ENCODE results near the gene RNF222. TPM values are rescaled to one million over a fixed set of nuclear protein-coding genes. Genes with fewer than 3 reads are reported as not detected.

Gene RNF222
- polyA plus RNA-seq, 1 donor (not counting 4 experiments of a cell fraction or from before 2014, with no cell fraction given) = 0.18 TPM

- TF ChIP-seq CTCF (optimal IDR thresholded peaks at IDR 0.05 in 1 of 3, IDR thresholded peaks at IDR 0.05 in 1 of 3, conservative IDR thresholded peaks at IDR 0.05 in 1 of 3; ENCODE audit: extremely low read depth in 1 of 3, insufficient read depth in 2 of 3, low read length in 3 of 3) (no peak), EZH2 (IDR thresholded peaks at IDR 0.05; ENCODE audit: low read length) (no peak)
- Histone ChIP-seq H3K27ac (ENCODE audit: control insufficient read depth, insufficient read depth, low read length) (peak overlapping the region; percentile 52), H3K36me3 (ENCODE audit: control insufficient read depth in 2 of 2, extremely low read depth in 1 of 2, insufficient read depth in 2 of 2, low read length in 2 of 2) (no peaks in the 10 kb centered on the region), H2AFZ (ENCODE audit: control insufficient read depth, low read length) (peak overlapping the region; percentile 40), H3K79me2 (ENCODE audit: control insufficient read depth, insufficient read depth, low read length) (no peaks in the 10 kb centered on the region), H3K4me1 (ENCODE audit: control insufficient read depth, extremely low read depth, insufficient read depth, low read length) (peaks cover 27% of the 10 kb centered on the region), H3K9me3 (ENCODE audit: control insufficient read depth, low read depth, low read length) (no peaks in the 10 kb centered on the region), H3K4me2 (ENCODE audit: control insufficient read depth, extremely low read depth, insufficient read depth, low read depth, low read length) (peak overlapping the region; percentile 54), H3K4me3 (ENCODE audit: control insufficient read depth in 2 of 3, extremely low read depth in 1 of 3, insufficient read depth in 2 of 3, low read depth in 1 of 3, low read length in 3 of 3) (no peak overlapping the region), H4K20me1 (ENCODE audit: control insufficient read depth, extremely low read depth, insufficient read depth, low read length) (no peaks in the 10 kb centered on the region), H3K9me1 (ENCODE audit: control insufficient read depth, extremely low read depth, insufficient read depth, low read length) (no peaks in the 10 kb centered on the region), H3K27me3 (ENCODE audit: control insufficient read depth, extremely low read depth, insufficient read depth, low read length) (no peaks in the 10 kb centered on the region), H3K9ac (ENCODE audit: control insufficient read depth, extremely low read depth, insufficient read depth, low read length) (peak overlapping the region; percentile 9)
- no peak for DNase-seq (ENCODE audit: low read depth, low spot score)
- FAIRE-seq = peak; percentile 9
- dilution Hi-C loops (cut with MboI; ENCODE audit: extremely low pct_ligation_motif_present, low sequenced_read_pairs) = no loop called here
Measured at GRCh38 chr17:8391711-8392110, 5.9 kb downstream of the RNF222 start.

- Histone ChIP-seq H4K20me1 (ENCODE audit: control insufficient read depth, extremely low read depth, insufficient read depth, low read length) (no peaks in the 10 kb centered on the region), H3K27ac (ENCODE audit: control insufficient read depth, insufficient read depth, low read length) (no peak overlapping the region)
Measured at GRCh38 chr17:8387914-8388651, 9.5 kb downstream of the RNF222 start.

More at GRCh38 chr17:8387914-8388651, 9.5 kb downstream of the RNF222 start:
- no peak for TF ChIP-seq EZH2 (IDR thresholded peaks at IDR 0.05; ENCODE audit: low read length)
- TF ChIP-seq CTCF (optimal IDR thresholded peaks at IDR 0.05 in 1 of 3, IDR thresholded peaks at IDR 0.05 in 1 of 3, conservative IDR thresholded peaks at IDR 0.05 in 1 of 3; ENCODE audit: extremely low read depth in 1 of 3, insufficient read depth in 2 of 3, low read length in 3 of 3) = no peak
- no peaks in the 10 kb centered on the region for H3K36me3 ChIP-seq (ENCODE audit: control insufficient read depth in 2 of 2, extremely low read depth in 1 of 2, insufficient read depth in 2 of 2, low read length in 2 of 2)
- no peaks in the 10 kb centered on the region for H3K9me3 ChIP-seq (ENCODE audit: control insufficient read depth, low read depth, low read length)
- DNase-seq (ENCODE audit: low read depth, low spot score) (no peak), FAIRE-seq (no peak)
- no peaks in the 10 kb centered on the region for H3K79me2 ChIP-seq (ENCODE audit: control insufficient read depth, insufficient read depth, low read length)
- H3K9me1 ChIP-seq (ENCODE audit: control insufficient read depth, extremely low read depth, insufficient read depth, low read length) = no peaks in the 10 kb centered on the region
- no peak overlapping the region for H3K9ac ChIP-seq (ENCODE audit: control insufficient read depth, extremely low read depth, insufficient read depth, low read length)
- H2AFZ ChIP-seq (ENCODE audit: control insufficient read depth, low read length) = no peak overlapping the region
- H3K4me1 ChIP-seq (ENCODE audit: control insufficient read depth, extremely low read depth, insufficient read depth, low read length) = peaks cover 27% of the 10 kb centered on the region
- H3K4me2 ChIP-seq (ENCODE audit: control insufficient read depth, extremely low read depth, insufficient read depth, low read depth, low read length) = no peak overlapping the region
- no peak overlapping the region for H3K4me3 ChIP-seq (ENCODE audit: control insufficient read depth in 2 of 3, extremely low read depth in 1 of 3, insufficient read depth in 2 of 3, low read depth in 1 of 3, low read length in 3 of 3)
- dilution Hi-C loops (cut with MboI; ENCODE audit: extremely low pct_ligation_motif_present, low sequenced_read_pairs) = no loop called here
- H3K27me3 ChIP-seq (ENCODE audit: control insufficient read depth, extremely low read depth, insufficient read depth, low read length) = no peaks in the 10 kb centered on the region
